Measurements from ENCODE around the gene OTOR.
A peak's percentile ranks its signal among the peaks of the same experiment; 100 is the strongest.

Gene OTOR

GRCh38 chr20:16749573-16749972 is 1.4 kb downstream of the OTOR start:
- no peak for DNase-seq (ENCODE audit: low read depth)

- DNase-seq (ENCODE audit: low read depth) = no peak
Measured at GRCh38 chr20:16752082-16752481, 3.9 kb downstream of the OTOR start.

GRCh38 chr20:16752901-16753300 is 4.7 kb downstream of the OTOR start:
- DNase-seq (ENCODE audit: low read depth) = no peak

GRCh38 chr20:16758454-16759180 is 10.5 kb downstream of the OTOR start:
- DNase-seq (ENCODE audit: low read depth) = no peak

- DNase-seq (ENCODE audit: low read depth) = no peak
Measured at GRCh38 chr20:16759181-16759563, 11.0 kb downstream of the OTOR start.

- DNase-seq (ENCODE audit: low read depth) = no peak
Measured at GRCh38 chr20:16760431-16761304, 12.5 kb downstream of the OTOR start.

GRCh38 chr20:16761305-16761829 is 13.2 kb downstream of the OTOR start:
- DNase-seq (ENCODE audit: low read depth) = peak; percentile 35

- no peak for DNase-seq (ENCODE audit: low read depth)
Measured at GRCh38 chr20:16764560-16764959, 16.4 kb downstream of the OTOR start.

- no peak for DNase-seq (ENCODE audit: low read depth)
Measured at GRCh38 chr20:16771213-16771612, 23.1 kb downstream of the OTOR start.

- no peak for DNase-seq (ENCODE audit: low read depth)
Measured at GRCh38 chr20:16775961-16776360, 27.8 kb downstream of the OTOR start.

GRCh38 chr20:16777126-16777525 is 29.0 kb downstream of the OTOR start:
- DNase-seq (ENCODE audit: low read depth) = no peak

GRCh38 chr20:16778159-16778558 is 30.0 kb downstream of the OTOR start:
- DNase-seq (ENCODE audit: low read depth) = no peak

GRCh38 chr20:16781496-16781895 is 33.3 kb downstream of the OTOR start:
- DNase-seq (ENCODE audit: low read depth) = no peak

GRCh38 chr20:16785226-16785625 is 37.1 kb downstream of the OTOR start:
- no peak for DNase-seq (ENCODE audit: low read depth)
